H7 (cell line): ENCODE data around the gene LIMS2. TPM values are rescaled to one million over a fixed set of nuclear protein-coding genes. Genes with fewer than 3 reads are reported as not detected.
A peak's percentile ranks its signal among the peaks of the same experiment; 100 is the strongest.

ENCODE experiments used
- DNase-seq: peaks from one replicate; pipeline ENCODE4 v3.0.0; 2012
- H3K27me3 ChIP-seq: 2 replicates; pipeline ENCODE4 v1.6.0; 2011; ENCODE audit warnings: mild to moderate bottlenecking, low read length; ENCODE audit not compliant: control insufficient read depth, insufficient read depth
- H3K36me3 ChIP-seq: replicated peaks from 2 replicates; pipeline ENCODE4 v1.5.1; 2011; ENCODE audit warnings: low read length; ENCODE audit not compliant: control insufficient read depth, insufficient read depth
- H3K4me3 ChIP-seq: 2 replicates; pipeline ENCODE4 v1.5.1; 2011; ENCODE audit warnings: low read depth, mild to moderate bottlenecking, control low read depth, low read length, moderate library complexity; ENCODE audit not compliant: insufficient read depth
- total RNA-seq: library from RNA; depleted of rRNA; stranded (reverse); fragments of >200 nt; shearing (Covaris generic); gene quantifications from 2 replicates; pipeline ENCODE4 v1.2.3, GENCODE V29; 2014; rRNA removed

LIMS2 gene
- total RNA-seq, 1 experiment from 2014 or later: 1.4 TPM

GRCh38 chr2:127597046-127597983 is 78.0 kb downstream of the LIMS2 start:
- H3K4me3 ChIP-seq: no peak overlapping the region
- peak; percentile 55 for DNase-seq
- no peaks in the 10 kb centered on the region for H3K36me3 ChIP-seq

GRCh38 chr2:127596311-127597045 is 78.9 kb downstream of the LIMS2 start:
- H3K36me3 ChIP-seq: no peaks in the 10 kb centered on the region
- peak; percentile 19 for DNase-seq

More at GRCh38 chr2:127597046-127597983, 78.0 kb downstream of the LIMS2 start:
- H3K27me3 ChIP-seq: no peaks in the 10 kb centered on the region

GRCh38 chr2:127594116-127594591 is 81.2 kb downstream of the LIMS2 start:
- no peak overlapping the region for H3K4me3 ChIP-seq
- no peaks in the 10 kb centered on the region for H3K27me3 ChIP-seq
- no peak for DNase-seq
- no peaks in the 10 kb centered on the region for H3K36me3 ChIP-seq

More at GRCh38 chr2:127596311-127597045, 78.9 kb downstream of the LIMS2 start:
- Histone ChIP-seq H3K27me3 (no peaks in the 10 kb centered on the region), H3K4me3 (no peak overlapping the region)

- Histone ChIP-seq H3K4me3 (no peak overlapping the region), H3K36me3 (no peaks in the 10 kb centered on the region), H3K27me3 (no peaks in the 10 kb centered on the region)
- DNase-seq: peak; percentile 47
These were observed 81.9 kb downstream of the LIMS2 start for GRCh38 chr2:127593228-127594115.

- peak; percentile 51 for DNase-seq
- H3K27me3 ChIP-seq: no peaks in the 10 kb centered on the region
- H3K36me3 ChIP-seq: no peaks in the 10 kb centered on the region
- H3K4me3 ChIP-seq: no peak overlapping the region
These were observed 82.5 kb downstream of the LIMS2 start for GRCh38 chr2:127592761-127593227.

GRCh38 chr2:127591221-127591923 is 84.0 kb downstream of the LIMS2 start:
- H3K4me3 ChIP-seq: no peak overlapping the region
- peak; percentile 95 for DNase-seq
- no peaks in the 10 kb centered on the region for H3K27me3 ChIP-seq
- no peaks in the 10 kb centered on the region for H3K36me3 ChIP-seq

GRCh38 chr2:127590386-127591190 is 84.7 kb downstream of the LIMS2 start:
- H3K4me3 ChIP-seq: no peak overlapping the region
- no peaks in the 10 kb centered on the region for H3K36me3 ChIP-seq
- H3K27me3 ChIP-seq: no peaks in the 10 kb centered on the region
- peak; percentile 12 for DNase-seq

- peak; percentile 7 for DNase-seq
- H3K27me3 ChIP-seq: no peaks in the 10 kb centered on the region
- no peak overlapping the region for H3K4me3 ChIP-seq
- H3K36me3 ChIP-seq: no peaks in the 10 kb centered on the region
These were observed 85.5 kb downstream of the LIMS2 start for GRCh38 chr2:127589841-127590240.

GRCh38 chr2:127589358-127589757 is 86.0 kb downstream of the LIMS2 start:
- no peak for DNase-seq
- H3K27me3 ChIP-seq: no peaks in the 10 kb centered on the region
- no peak overlapping the region for H3K4me3 ChIP-seq
- H3K36me3 ChIP-seq: no peaks in the 10 kb centered on the region

Other genes with a start within 250 kb of the LIMS2 start
- gene IWS1, start 149.0 kb downstream of the LIMS2 start, total RNA-seq: 66.4 and 85.8 TPM in 2 replicates
- gene MYO7B, start 139.8 kb downstream of the LIMS2 start, total RNA-seq: not detected in 2 replicates
- not detected in 2 replicates for gene GPR17, start 29.4 kb downstream of the LIMS2 start, total RNA-seq
- gene SFT2D3, start 26.0 kb upstream of the LIMS2 start, total RNA-seq: 10.5 and 13.4 TPM in 2 replicates
- gene WDR33, start 135.6 kb upstream of the LIMS2 start, total RNA-seq: 43.3 and 48.8 TPM in 2 replicates
- gene POLR2D, start 182.6 kb upstream of the LIMS2 start, total RNA-seq: 24.8 and 32.7 TPM in 2 replicates
- 11.2 and 12.1 TPM in 2 replicates for gene AMMECR1L, start 210.4 kb upstream of the LIMS2 start, total RNA-seq